Smooth muscle cell (in vitro differentiated cells): Measurements from ENCODE around the gene CSNK1D. TPM values are rescaled to one million over a fixed set of nuclear protein-coding genes. Genes with fewer than 3 reads are reported as not detected.

Experiments used
- DNase-seq: peaks from one replicate; lab custom pipeline; 2025; ENCODE audit not compliant: unreplicated experiment; lab: John Stamatoyannopoulos, UW
- H2AFZ ChIP-seq: fragments of 200-600 bp; sonication (generic); 2 replicates; pipeline ENCODE4 v1.6.0; 2016; ENCODE audit warnings: antibody characterized with exemption, low read depth, mild to moderate bottlenecking
- H3F3A ChIP-seq: fragments of 200-600 bp; sonication (generic); 2 replicates; pipeline ENCODE4 v1.6.0; 2017; ENCODE audit warnings: antibody characterized with exemption, low read depth
- H3K27ac ChIP-seq: fragments of 200-600 bp; sonication (generic); 2 replicates; pipeline ENCODE4 v1.5.1; 2016; ENCODE audit warnings: low read depth, mild to moderate bottlenecking
- H3K27me3 ChIP-seq: fragments of 200-600 bp; sonication (generic); 2 replicates; pipeline ENCODE4 v1.6.1; 2016; ENCODE audit warnings: low read depth, mild to moderate bottlenecking
- H3K36me3 ChIP-seq: fragments of 200-600 bp; sonication (generic); 2 replicates; pipeline ENCODE4 v1.5.1; 2016; ENCODE audit warnings: low read depth
- H3K4me1 ChIP-seq: fragments of 200-600 bp; sonication (generic); 2 replicates; pipeline ENCODE4 v1.5.1; 2016; ENCODE audit warnings: low read depth
- H3K4me2 ChIP-seq: fragments of 200-600 bp; sonication (generic); 2 replicates; pipeline ENCODE4 v1.6.0; 2016; ENCODE audit warnings: mild to moderate bottlenecking
- H3K4me3 ChIP-seq: fragments of 200-600 bp; sonication (generic); 2 replicates; pipeline ENCODE4 v1.5.1; 2016; ENCODE audit warnings: mild to moderate bottlenecking
- H3K79me2 ChIP-seq: fragments of 200-600 bp; sonication (generic); 2 replicates; pipeline ENCODE4 v1.6.0; 2016; ENCODE audit warnings: low read depth, mild to moderate bottlenecking
- H3K9ac ChIP-seq: fragments of 200-600 bp; sonication (generic); 2 replicates; pipeline ENCODE4 v1.6.0; 2016; ENCODE audit warnings: low read depth
- H3K9me3 ChIP-seq: fragments of 200-600 bp; sonication (generic); replicated peaks from 2 replicates; pipeline ENCODE4 v1.5.1; 2016; ENCODE audit warnings: low read depth
- H4K20me1 ChIP-seq: fragments of 200-600 bp; sonication (generic); 2 replicates; pipeline ENCODE4 v1.6.0; 2016; ENCODE audit warnings: low read depth
- CTCF ChIP-seq: fragments of 200-600 bp; sonication (generic); IDR thresholded peaks from 2 replicates; pipeline ENCODE4 v1.5.1; 2017; ENCODE audit warnings: borderline replicate concordance, mild to moderate bottlenecking, antibody characterized with exemption; ENCODE audit not compliant: insufficient read depth, poor library complexity, severe bottlenecking
- WGBS: methylation state at CpG from one replicate; pipeline ENCODE4 v1.1.7; 2016; ENCODE audit warnings: low lambda C conversion rate; 5-methylcytosine and 5-hydroxymethylcytosine counted together
- polyA plus RNA-seq: library from polyadenylated mRNA; unstranded; fragments of >200 nt; fragmentation: Nextera tagmentation; extraction: Ambion mirVana; gene quantifications from 2 replicates; pipeline ENCODE4 v1.2.1, GENCODE V29; 2016
- total RNA-seq: library from RNA; depleted of rRNA; stranded (reverse); fragments of >200 nt; gene quantifications from 2 replicates; pipeline ENCODE4 v1.2.3, GENCODE V29; 2014

CSNK1D gene
- total and polyA plus RNA-seq, 2 experiments from 2014 or later: 51.6 to 135 TPM

GRCh38 chr17:82228278-82228841 is 45.1 kb downstream of the CSNK1D start:
- peaks cover 44% of the 10 kb centered on the region for H4K20me1 ChIP-seq
- H2AFZ ChIP-seq: peak overlapping the region; percentile 48
- H3K36me3 ChIP-seq: no peaks in the 10 kb centered on the region
- no peak for TF ChIP-seq CTCF
- peak overlapping the region; percentile 88 for H3K4me2 ChIP-seq
- WGBS: 17% methylated on average over 32 of the region's 63 CpGs
- H3K9ac ChIP-seq: peak overlapping the region; percentile 81
- peaks cover 45% of the 10 kb centered on the region for H3K79me2 ChIP-seq
- H3K4me1 ChIP-seq: peaks cover 17% of the 10 kb centered on the region
- no peak for DNase-seq
- H3K27ac ChIP-seq: peak overlapping the region; percentile 74
- no peaks in the 10 kb centered on the region for H3K27me3 ChIP-seq
- H3K4me3 ChIP-seq: peak overlapping the region; percentile 79
- H3K9me3 ChIP-seq: no peaks in the 10 kb centered on the region
- H3F3A ChIP-seq: no peaks in the 10 kb centered on the region

GRCh38 chr17:82227629-82228277 is 45.7 kb downstream of the CSNK1D start:
- Histone ChIP-seq H3K27me3 (no peaks in the 10 kb centered on the region), H3K27ac (peak overlapping the region; percentile 74), H3K4me3 (peak overlapping the region; percentile 79), H3F3A (no peaks in the 10 kb centered on the region), H3K9ac (peak overlapping the region; percentile 81), H3K9me3 (no peaks in the 10 kb centered on the region), H3K4me1 (peaks cover 17% of the 10 kb centered on the region), H4K20me1 (peaks cover 38% of the 10 kb centered on the region), H3K79me2 (peaks cover 39% of the 10 kb centered on the region), H3K36me3 (no peaks in the 10 kb centered on the region), H2AFZ (peak overlapping the region; percentile 48), H3K4me2 (peak overlapping the region; percentile 88)
- 84% methylated on average over 18 of the region's 18 CpGs for WGBS
- DNase-seq: no peak
- TF ChIP-seq CTCF: no peak

- no peak overlapping the region for H3K27ac ChIP-seq
- no peak overlapping the region for H3K4me3 ChIP-seq
- H2AFZ ChIP-seq: no peak overlapping the region
- DNase-seq: no peak
- no peaks in the 10 kb centered on the region for H3K27me3 ChIP-seq
- H3K4me1 ChIP-seq: peaks cover 12% of the 10 kb centered on the region
- peaks cover 31% of the 10 kb centered on the region for H3K79me2 ChIP-seq
- H3K36me3 ChIP-seq: no peaks in the 10 kb centered on the region
- no peak overlapping the region for H3K4me2 ChIP-seq
- no peak overlapping the region for H3K9ac ChIP-seq
- peaks cover 31% of the 10 kb centered on the region for H4K20me1 ChIP-seq
- WGBS: 91% methylated on average over 16 of the region's 16 CpGs
- no peaks in the 10 kb centered on the region for H3F3A ChIP-seq
- TF ChIP-seq CTCF: no peak
- H3K9me3 ChIP-seq: no peaks in the 10 kb centered on the region
These were observed 46.5 kb downstream of the CSNK1D start for GRCh38 chr17:82226809-82227628.
